Right ventricle myocardium superior (tissue), 1 donor: ENCODE data around the gene SPDYE2. TPM values are rescaled to one million over a fixed set of nuclear protein-coding genes. Genes with fewer than 3 reads are reported as not detected.
"Not testable (repeated sequence)": the region's sequence is repeated elsewhere in the genome, so short reads cannot be mapped to it uniquely, and the experiment has no call there.

ENCODE experiments used
- ATAC-seq: fragments of 200-7000 bp; cut with Tn5 transposase; one replicate; pipeline ENCODE4 v1.9.1; 2020; ENCODE audit warnings: mild to moderate bottlenecking; ENCODE audit not compliant: poor library complexity
- DNase-seq: peaks from one replicate; pipeline ENCODE4 v3.0.0-alpha.2; 2020
- intact Hi-C: fragments of 100-400 bp; cut with DNase I; formaldehyde crosslinking; loops from one replicate; pipeline ENCODE4 v1.11.2; 2022
- total RNA-seq: library from RNA; stranded (reverse); fragmentation: NEBNext Ultra II Directional; extraction: Animal tissue kit (Norgen Biotek cat#: 25700); gene quantifications from one replicate; pipeline ENCODE4 v1.2.1, GENCODE V29; 2021
- donor health status: DM: no; HTN: yes; CAD: no; lungs with severe emphysema.

The SPDYE2 gene
- total RNA-seq, 1 donor from 2014 or later, result not detected

- intact Hi-C loops, ATAC-seq: not testable (repeated sequence)
- peak; percentile 42 for DNase-seq
Measured at GRCh38 chr7:102531583-102531982, 19.4 kb upstream of the SPDYE2 start.

- ATAC-seq, DNase-seq, intact Hi-C loops: not testable (repeated sequence)
Measured at GRCh38 chr7:102532127-102532526, 18.9 kb upstream of the SPDYE2 start.

- DNase-seq, ATAC-seq, intact Hi-C loops: not testable (repeated sequence)
Measured at GRCh38 chr7:102535062-102535615, 15.9 kb upstream of the SPDYE2 start.

- DNase-seq, ATAC-seq, intact Hi-C loops: not testable (repeated sequence)
Measured at GRCh38 chr7:102540604-102541003, 10.4 kb upstream of the SPDYE2 start.

GRCh38 chr7:102542083-102542482 lies 8.9 kb upstream of the SPDYE2 start:
- intact Hi-C loops, result not testable (repeated sequence)
- DNase-seq (peak; percentile 22), ATAC-seq (peak; percentile 2)

- peak; percentile 38 for DNase-seq
- intact Hi-C loops, ATAC-seq: not testable (repeated sequence)
Measured at GRCh38 chr7:102542771-102543170, 8.3 kb upstream of the SPDYE2 start.

- ATAC-seq, result peak; percentile 27
- intact Hi-C loops, DNase-seq: not testable (repeated sequence)
Measured at GRCh38 chr7:102543596-102543995, 7.4 kb upstream of the SPDYE2 start, which contains the start of gene UPK3BL2. UPK3BL2 (minus strand) TSS chr7:102543696; CDS start chr7:102543636, 60 bp downstream.

- intact Hi-C loops, ATAC-seq, DNase-seq: not testable (repeated sequence)
Measured at GRCh38 chr7:102544372-102544771, 6.7 kb upstream of the SPDYE2 start.

GRCh38 chr7:102545288-102545687 lies 5.7 kb upstream of the SPDYE2 start:
- ATAC-seq, DNase-seq, intact Hi-C loops: not testable (repeated sequence)

- DNase-seq, intact Hi-C loops, ATAC-seq: not testable (repeated sequence)
Measured at GRCh38 chr7:102546353-102546752, 4.7 kb upstream of the SPDYE2 start.

GRCh38 chr7:102568620-102569019 lies 17.6 kb downstream of the SPDYE2 start:
- ATAC-seq, intact Hi-C loops, DNase-seq: not testable (repeated sequence)

- DNase-seq, result peak; percentile 98
- ATAC-seq, result peak; percentile 97
- intact Hi-C loops, result not testable (repeated sequence)
Measured at GRCh38 chr7:102572261-102573239, 21.5 kb downstream of the SPDYE2 start, which contains the start of gene POLR2J3. POLR2J3 (minus strand) TSS chr7:102572583; CDS start chr7:102572521, 62 bp downstream.

GRCh38 chr7:102574607-102575006 lies 23.6 kb downstream of the SPDYE2 start:
- DNase-seq, ATAC-seq, intact Hi-C loops: not testable (repeated sequence)

GRCh38 chr7:102576363-102576762 lies 25.3 kb downstream of the SPDYE2 start:
- DNase-seq, ATAC-seq, intact Hi-C loops: not testable (repeated sequence)

GRCh38 chr7:102577315-102578240 lies 26.6 kb downstream of the SPDYE2 start:
- ATAC-seq, DNase-seq, intact Hi-C loops: not testable (repeated sequence)

GRCh38 chr7:102578486-102578885 lies 27.5 kb downstream of the SPDYE2 start:
- intact Hi-C loops, DNase-seq, ATAC-seq: not testable (repeated sequence)

GRCh38 chr7:102581722-102582121 lies 30.7 kb downstream of the SPDYE2 start:
- intact Hi-C loops, ATAC-seq, DNase-seq: not testable (repeated sequence)

GRCh38 chr7:102583495-102583894 lies 32.5 kb downstream of the SPDYE2 start:
- ATAC-seq, intact Hi-C loops, DNase-seq: not testable (repeated sequence)
